ENCODE data around the gene IFNL4. TPM values are rescaled to one million over a fixed set of nuclear protein-coding genes. Genes with fewer than 3 reads are reported as not detected.
A peak's percentile ranks its signal among the peaks of the same experiment; 100 is the strongest.

The IFNL4 gene
- total and polyA plus RNA-seq, 2 of the 13 experiments (the other 11 are each of a cell fraction or from before 2014, with no cell fraction given): not detected

DNA sequence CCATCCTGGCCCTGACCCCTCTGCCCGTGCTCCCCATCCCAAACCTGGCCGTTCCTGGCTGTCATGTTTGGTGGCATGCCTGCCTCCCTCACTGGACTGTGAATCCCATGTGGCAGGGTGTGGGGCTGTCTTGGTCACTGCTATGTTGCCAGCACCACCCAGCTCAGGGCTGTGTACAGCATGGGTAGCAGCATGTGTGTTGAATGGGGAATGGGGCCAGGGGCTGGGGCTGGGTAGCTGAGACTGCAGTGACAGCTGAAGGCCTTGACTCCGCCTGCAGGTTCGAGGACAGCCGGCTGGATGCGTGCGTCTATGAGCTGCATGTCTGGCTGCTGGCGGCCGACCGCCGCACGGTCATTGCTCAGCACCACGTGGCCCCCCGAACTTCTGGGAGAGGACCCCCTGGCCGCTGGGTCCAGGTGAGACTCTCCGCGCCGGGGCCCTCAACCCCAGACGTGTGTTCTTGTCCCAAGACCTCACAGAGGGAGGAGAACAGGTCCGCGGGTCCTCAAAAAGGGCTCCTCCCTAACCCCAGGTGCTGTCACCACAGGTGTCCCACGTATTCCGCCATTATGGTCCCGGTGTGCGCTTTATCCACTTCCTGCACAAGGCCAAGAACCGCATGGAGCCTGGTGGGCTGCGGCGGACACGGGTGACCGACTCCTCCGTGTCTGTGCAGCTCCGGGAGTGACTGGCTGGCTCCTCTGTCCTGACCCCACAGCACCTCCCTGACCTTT is 48.4 kb downstream of the IFNL4 start:
- ChIA-PET CTCF (ENCODE audit: low intra/inter-chr PET ratio, low total read pairs) (no interaction called here), POLR2A (interaction anchor here (1.4 kb wide), 1 partner anchor 55 kb away, joined by 5 read pairs; no protein-coding TSS in a partner anchor)
- H2AFZ ChIP-seq (ENCODE audit: low read length): no peak overlapping the region
- BruUV-seq (replicated peaks): no TSS peak
- no peak for DNase-seq (ENCODE audit: low spot score)
- FAIRE-seq: no peak
- in situ Hi-C loops (cut with HindIII; ENCODE audit: extremely low pct_ligation_motif_present, low pct_unique_long_range_greater_than_20kb): no loop called here
- TF ChIP-seq MNT (IDR thresholded peaks at IDR 0.05) (peak; percentile 10; the same call in 1 of the 2 replicates), ZSCAN12 (CRISPR knock-in tag; IDR thresholded peaks at IDR 0.05) (no peak), ZNF777 (CRISPR knock-in tag; IDR thresholded peaks at IDR 0.05) (no peak), MTF2 (CRISPR knock-in tag; IDR thresholded peaks at IDR 0.05; ENCODE audit: borderline replicate concordance) (no peak), HNF4A (CRISPR knock-in tag; IDR thresholded peaks at IDR 0.05) (no peak), ZNF17 (CRISPR knock-in tag; IDR thresholded peaks at IDR 0.05) (no peak), ZNF616 (CRISPR knock-in tag; IDR thresholded peaks at IDR 0.05; ENCODE audit: low read depth) (no peak), KLF6 (CRISPR knock-in tag; IDR thresholded peaks at IDR 0.05) (no peak)
- no peak overlapping the region for H3K4me3 ChIP-seq (replicated peaks in 1 of 3; ENCODE audit: insufficient read depth in 1 of 3, low read depth in 2 of 3, low read length in 3 of 3)
- H3K4me1 ChIP-seq (ENCODE audit: insufficient read depth, low read length): peaks cover 9% of the 10 kb centered on the region; the same call in 1 of the 2 replicates
- no peak overlapping the region for H3K9ac ChIP-seq (ENCODE audit: insufficient read depth, low read depth, low read length)
- H3K27me3 ChIP-seq (ENCODE audit: control insufficient read depth in 1 of 2, insufficient read depth in 2 of 2, low read length in 2 of 2): peaks cover 9 to 67% of the 10 kb centered on the region in 2 experiments
- H4K20me1 ChIP-seq (ENCODE audit: insufficient read depth, low read length): no peaks in the 10 kb centered on the region
- no peaks in the 10 kb centered on the region for H3K79me2 ChIP-seq (ENCODE audit: insufficient read depth, low read length)
- 57% methylated on average over 11 of the region's 32 CpGs for WGBS (ENCODE audit: low lambda C conversion rate)
- H3K27ac ChIP-seq (ENCODE audit: extremely low read length, insufficient read depth, low read length): no peak overlapping the region
- no peaks in the 10 kb centered on the region for H3K36me3 ChIP-seq (replicated peaks in 1 of 2; ENCODE audit: control insufficient read depth in 1 of 2, insufficient read depth in 2 of 2, low read length in 2 of 2)
- no peak for ATAC-seq
- intact Hi-C loops (cut with micrococcal nuclease; ENCODE audit: unreplicated experiment): no loop called here
- no peak overlapping the region for H3K4me2 ChIP-seq (ENCODE audit: low read depth, low read length)
- no peaks in the 10 kb centered on the region for H3K9me3 ChIP-seq (ENCODE audit: low read length)

Data from HepG2 (cell line).